ENCODE measurements around the gene CSNK1A1.

Gene CSNK1A1

GRCh38 chr5:149493316-149493715 is 57.9 kb downstream of the CSNK1A1 start:
- no peak for TF ChIP-seq CTCF (IDR thresholded peaks at IDR 0.05)

- no peak for TF ChIP-seq CTCF (IDR thresholded peaks at IDR 0.05)
Measured at GRCh38 chr5:149492781-149493180, 58.5 kb downstream of the CSNK1A1 start.

GRCh38 chr5:149490599-149491485 is 60.4 kb downstream of the CSNK1A1 start:
- TF ChIP-seq CTCF (IDR thresholded peaks at IDR 0.05), result no peak

- TF ChIP-seq CTCF (IDR thresholded peaks at IDR 0.05), result no peak
Measured at GRCh38 chr5:149489605-149490037, 61.6 kb downstream of the CSNK1A1 start.

- no peak for TF ChIP-seq CTCF (IDR thresholded peaks at IDR 0.05)
Measured at GRCh38 chr5:149488645-149489306, 62.5 kb downstream of the CSNK1A1 start.

GRCh38 chr5:149487672-149488071 is 63.6 kb downstream of the CSNK1A1 start:
- TF ChIP-seq CTCF (IDR thresholded peaks at IDR 0.05), result no peak

GRCh38 chr5:149486726-149487635 is 64.3 kb downstream of the CSNK1A1 start:
- no peak for TF ChIP-seq CTCF (IDR thresholded peaks at IDR 0.05)
